HepG2 (cell line): Measurements from ENCODE around the gene STIM2. TPM values are rescaled to one million over a fixed set of nuclear protein-coding genes. Genes with fewer than 3 reads are reported as not detected.

Experiments used
- ATAC-seq: fragments of 200-7000 bp; cut with Tn5 transposase; 3 replicates; pipeline ENCODE4 v1.9.1; 2020; ENCODE audit warnings: mild to moderate bottlenecking, moderate library complexity
- BruUV-seq: library from RNA; stranded (reverse); fragments of 400-500 nt; replicated peaks from 2 replicates; lab custom pipeline; 2021; lab: Mats Ljungman, UMichigan
- CTCF ChIA-PET: fragments of 300-600 bp; formaldehyde crosslinking; extraction: SDS; loops from one replicate; lab custom pipeline; 2021; ENCODE audit warnings: low total read pairs, inconsistent platforms, low intra/inter-chr PET ratio; lab: Yijun Ruan, JAX
- POLR2A ChIA-PET: fragments of 350-600 bp; sonication (Branson Sonifier 250); formaldehyde crosslinking; loops from one replicate; lab custom pipeline; 2020; ENCODE audit warnings: antibody characterized with exemption, inconsistent platforms; lab: Yijun Ruan, JAX
- DNase-seq: peaks from one replicate; pipeline ENCODE4 v3.0.0-alpha.2; 2015; ENCODE audit warnings: low spot score
- FAIRE-seq: peaks from 3 replicates; lab custom pipeline; 2011; peaks lifted over from hg19 to GRCh38; lab: Jason Lieb, UNC
- H2AFZ ChIP-seq: one replicate; pipeline ENCODE4 v1.6.1; 2011; ENCODE audit warnings: low read length, inconsistent platforms
- H3K27ac ChIP-seq: fragments of 300-600 bp; 3 replicates; pipeline ENCODE4 v1.8.0; 2011; ENCODE audit warnings: mixed run types, mild to moderate bottlenecking, mixed read lengths, low read length, inconsistent platforms; ENCODE audit not compliant: insufficient read depth; ENCODE audit errors: extremely low read length
- H3K27me3 ChIP-seq, 2 experiments: fragments of 200-600 bp in 1 of 2; 2 replicates in 1 of 2; 3 replicates in 1 of 2; pipeline versions ENCODE4 v1.6.0 to v1.8.0; 2011; ENCODE audit warnings: low read length in 2 of 2, mild to moderate bottlenecking in 2 of 2, moderate library complexity in 2 of 2, inconsistent platforms in 1 of 2; ENCODE audit not compliant: insufficient read depth in 2 of 2, control insufficient read depth in 1 of 2
- H3K36me3 ChIP-seq, 2 experiments: fragments of 200-600 bp in 1 of 2; replicated peaks in 1 of 2; 2 replicates in 1 of 2; 3 replicates in 1 of 2; pipeline versions ENCODE4 v1.5.1 to v1.8.0; 2011; ENCODE audit warnings: low read length in 2 of 2, inconsistent platforms in 1 of 2; ENCODE audit not compliant: insufficient read depth in 2 of 2, control insufficient read depth in 1 of 2
- H3K4me1 ChIP-seq: 2 replicates; pipeline ENCODE4 v1.5.1; 2012; ENCODE audit warnings: low read length, inconsistent platforms; ENCODE audit not compliant: insufficient read depth
- H3K4me2 ChIP-seq: 2 replicates; pipeline ENCODE4 v1.6.0; 2011; ENCODE audit warnings: low read depth, low read length, inconsistent platforms
- H3K4me3 ChIP-seq, 3 experiments: fragments of 200-600 bp in 1 of 3; sonication (generic), shearing (Covaris generic) in 1 of 3; replicated peaks in 1 of 3; 2 replicates each; pipeline ENCODE4 v1.5.1; 2011 to 2016; ENCODE audit warnings: low read length in 3 of 3, inconsistent platforms in 2 of 3, low read depth in 2 of 3, mild to moderate bottlenecking in 2 of 3, control low read depth in 1 of 3, mixed read lengths in 1 of 3; ENCODE audit not compliant: insufficient read depth in 1 of 3
- H3K79me2 ChIP-seq: one replicate; pipeline ENCODE4 v1.6.1; 2011; ENCODE audit warnings: low read length, inconsistent platforms; ENCODE audit not compliant: insufficient read depth
- H3K9ac ChIP-seq: 2 replicates; pipeline ENCODE4 v1.6.0; 2011; ENCODE audit warnings: mild to moderate bottlenecking, low read depth, low read length, inconsistent platforms; ENCODE audit not compliant: insufficient read depth
- H3K9me3 ChIP-seq: 2 replicates; pipeline ENCODE4 v1.5.1; 2012; ENCODE audit warnings: mild to moderate bottlenecking, low read length
- H4K20me1 ChIP-seq: 2 replicates; pipeline ENCODE4 v1.6.0; 2011; ENCODE audit warnings: inconsistent platforms, mild to moderate bottlenecking, low read length, moderate library complexity; ENCODE audit not compliant: insufficient read depth
- AHR ChIP-seq: IDR thresholded peaks from 2 replicates; pipeline ENCODE4 v1.6.1; 2018; ENCODE audit warnings: missing genetic modification reagents, missing compliant biosample characterization
- ARNT ChIP-seq: fragments of 450-650 bp; IDR thresholded peaks from 2 replicates; pipeline ENCODE4 v1.6.1; 2017
- HNRNPLL ChIP-seq: fragments of 200-400 bp; formaldehyde crosslinking; IDR thresholded peaks from 2 replicates; pipeline ENCODE4 v1.6.1; 2017; ENCODE audit warnings: mild to moderate bottlenecking, low read depth, low read length; ENCODE audit not compliant: poor library complexity, severe bottlenecking
- JUNB ChIP-seq: sonication (generic); formaldehyde crosslinking; IDR thresholded peaks from 2 replicates; pipeline ENCODE4 v1.8.0; 2022; ENCODE audit warnings: missing genetic modification reagents, mild to moderate bottlenecking, borderline replicate concordance
- MTA3 ChIP-seq: sonication (generic); formaldehyde crosslinking; IDR thresholded peaks from 2 replicates; pipeline ENCODE4 v1.4.0; 2020; ENCODE audit warnings: missing genetic modification reagents
- POLR2A ChIP-seq, 2 experiments: IDR thresholded peaks; 2 replicates each; pipeline ENCODE4 v1.6.1; 2011; ENCODE audit warnings: low read depth in 2 of 2, low read length in 2 of 2, mild to moderate bottlenecking in 1 of 2, moderate library complexity in 1 of 2; ENCODE audit not compliant: insufficient read depth in 1 of 2
- PRMT3 ChIP-seq: sonication (generic); formaldehyde crosslinking; IDR thresholded peaks from 2 replicates; pipeline ENCODE4 v1.8.1; 2022; ENCODE audit warnings: low read depth, mild to moderate bottlenecking, moderate library complexity, missing genetic modification reagents, borderline replicate concordance
- RAD51 ChIP-seq: fragments of 450-650 bp; IDR thresholded peaks from 2 replicates; pipeline ENCODE4 v1.6.1; 2016; ENCODE audit warnings: borderline replicate concordance
- RARG ChIP-seq: sonication (generic); formaldehyde crosslinking; IDR thresholded peaks from 2 replicates; pipeline ENCODE4 v1.4.0; 2020; ENCODE audit warnings: low read depth, mild to moderate bottlenecking, missing genetic modification reagents
- SMARCC2 ChIP-seq: fragments of 450-650 bp; IDR thresholded peaks from 2 replicates; pipeline ENCODE4 v1.6.1; 2017; ENCODE audit warnings: antibody characterized with exemption, mild to moderate bottlenecking
- SMARCE1 ChIP-seq: fragments of 450-650 bp; IDR thresholded peaks from 2 replicates; pipeline ENCODE4 v1.6.1; 2017; ENCODE audit warnings: borderline replicate concordance
- SRF ChIP-seq: IDR thresholded peaks from 2 replicates; pipeline ENCODE4 v1.6.1; 2011; ENCODE audit warnings: mild to moderate bottlenecking, low read depth, low read length, moderate library complexity
- SSRP1 ChIP-seq: IDR thresholded peaks from 2 replicates; pipeline ENCODE4 v1.6.1; 2016; ENCODE audit warnings: control low read depth
- TBX2 ChIP-seq: sonication (generic); formaldehyde crosslinking; IDR thresholded peaks from 2 replicates; pipeline ENCODE4 v1.5.0; 2020; ENCODE audit warnings: missing genetic modification reagents, mild to moderate bottlenecking, borderline replicate concordance
- ZFY ChIP-seq: sonication (generic); formaldehyde crosslinking; IDR thresholded peaks from 2 replicates; pipeline ENCODE4 v1.4.0; 2020; ENCODE audit warnings: missing genetic modification reagents
- ZNF232 ChIP-seq: sonication (generic); formaldehyde crosslinking; IDR thresholded peaks from 2 replicates; pipeline ENCODE4 v1.4.0; 2020; ENCODE audit warnings: missing genetic modification reagents, borderline replicate concordance
- ZNF263 ChIP-seq: sonication (generic); formaldehyde crosslinking; IDR thresholded peaks from 2 replicates; pipeline ENCODE4 v1.4.0; 2020; ENCODE audit warnings: missing genetic modification reagents
- ZNF432 ChIP-seq: sonication (generic); formaldehyde crosslinking; IDR thresholded peaks from 2 replicates; pipeline ENCODE4 v1.5.0; 2020; ENCODE audit warnings: missing genetic modification reagents, mild to moderate bottlenecking, borderline replicate concordance
- ZNF572 ChIP-seq: sonication (generic); formaldehyde crosslinking; IDR thresholded peaks from 2 replicates; pipeline ENCODE4 v1.5.1; 2020; ENCODE audit warnings: mild to moderate bottlenecking, missing genetic modification reagents
- ZNF577 ChIP-seq: sonication (generic); formaldehyde crosslinking; IDR thresholded peaks from 2 replicates; pipeline ENCODE4 v1.4.0; 2020; ENCODE audit warnings: mild to moderate bottlenecking, low read depth, missing genetic modification reagents, borderline replicate concordance
- ZNF598 ChIP-seq: sonication (generic); formaldehyde crosslinking; IDR thresholded peaks from 2 replicates; pipeline ENCODE4 v1.5.1; 2020; ENCODE audit warnings: mild to moderate bottlenecking, missing genetic modification reagents, borderline replicate concordance
- ZNF615 ChIP-seq: sonication (generic); formaldehyde crosslinking; IDR thresholded peaks from 2 replicates; pipeline ENCODE4 v1.5.0; 2020; ENCODE audit warnings: mild to moderate bottlenecking, missing genetic modification reagents, borderline replicate concordance
- ZSCAN25 ChIP-seq: sonication (generic); formaldehyde crosslinking; IDR thresholded peaks from 2 replicates; pipeline ENCODE4 v1.8.0; 2022; ENCODE audit warnings: mild to moderate bottlenecking, missing genetic modification reagents
- ZSCAN30 ChIP-seq: sonication (generic); formaldehyde crosslinking; IDR thresholded peaks from 2 replicates; pipeline ENCODE4 v1.5.0; 2020; ENCODE audit warnings: mild to moderate bottlenecking, missing genetic modification reagents
- WGBS: methylation state at CpG from one replicate; pipeline ENCODE4 v1.1.6; 2017; ENCODE audit warnings: low lambda C conversion rate; 5-methylcytosine and 5-hydroxymethylcytosine counted together
- in situ Hi-C: cut with HindIII; loops from 2 replicates; pipeline ENCODE4 v1.10.0; 2017; ENCODE audit warnings: low pct_unique_long_range_greater_than_20kb; ENCODE audit not compliant: extremely low pct_ligation_motif_present
- intact Hi-C: fragments of 100-400 bp; cut with micrococcal nuclease; formaldehyde crosslinking; loops from one replicate; pipeline ENCODE4 v1.10.0; 2022; ENCODE audit not compliant: unreplicated experiment
- polyA plus RNA-seq, 8 experiments: library from polyadenylated mRNA; depleted of rRNA in 3 of 8; stranded (reverse) in 7 of 8; unstranded in 1 of 8; fragments of >200 nt; fragmentation: Illumina TruSeq in 4 of 8; extraction: Trizol in 4 of 8; gene quantifications; 2 replicates each; pipeline versions ENCODE4 v1.2.1 to v1.2.3, GENCODE V29; 2011 to 2016; ENCODE audit warnings: low read depth in 4 of 8, missing spikeins in 1 of 8, mixed read lengths in 1 of 8; ENCODE audit not compliant: insufficient read depth in 1 of 8
- total RNA-seq, 5 experiments: library from RNA; depleted of rRNA; stranded (reverse); fragments of >200 nt; fragmentation: Illumina TruSeq; extraction: Trizol; gene quantifications; 2 replicates each; pipeline ENCODE4 v1.2.3, GENCODE V29; 2016; ENCODE audit warnings: low read depth in 1 of 5
- TF ChIP-seq, protein P1 (sequence below): sonication (generic); formaldehyde crosslinking; IDR thresholded peaks from 2 replicates; pipeline ENCODE4 v1.4.0; 2020; ENCODE audit warnings: missing genetic modification reagents
- TF ChIP-seq, protein P2 (sequence below): sonication (generic); formaldehyde crosslinking; IDR thresholded peaks from 2 replicates; pipeline ENCODE4 v1.5.0; 2020; ENCODE audit warnings: missing genetic modification reagents

Gene STIM2
- total and polyA plus RNA-seq, 2 of the 13 experiments (the other 11 are each of a cell fraction or from before 2014, with no cell fraction given) = 19.3 to 19.4 TPM

DNA sequence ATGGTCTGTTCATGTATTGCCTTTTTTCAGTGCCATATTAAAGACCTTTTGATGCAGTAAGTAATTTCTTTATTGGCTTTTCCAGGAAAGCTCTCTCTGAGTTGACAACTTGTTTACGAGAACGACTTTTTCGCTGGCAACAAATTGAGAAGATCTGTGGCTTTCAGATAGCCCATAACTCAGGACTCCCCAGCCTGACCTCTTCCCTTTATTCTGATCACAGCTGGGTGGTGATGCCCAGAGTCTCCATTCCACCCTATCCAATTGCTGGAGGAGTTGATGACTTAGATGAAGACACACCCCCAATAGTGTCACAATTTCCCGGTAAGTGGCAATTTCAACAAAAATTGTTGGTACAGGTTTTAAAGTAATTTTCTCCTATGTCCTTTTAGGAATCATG, 148.0 kb downstream of the STIM2 start:
- no peaks in the 10 kb centered on the region for H3K27me3 ChIP-seq

DNA sequence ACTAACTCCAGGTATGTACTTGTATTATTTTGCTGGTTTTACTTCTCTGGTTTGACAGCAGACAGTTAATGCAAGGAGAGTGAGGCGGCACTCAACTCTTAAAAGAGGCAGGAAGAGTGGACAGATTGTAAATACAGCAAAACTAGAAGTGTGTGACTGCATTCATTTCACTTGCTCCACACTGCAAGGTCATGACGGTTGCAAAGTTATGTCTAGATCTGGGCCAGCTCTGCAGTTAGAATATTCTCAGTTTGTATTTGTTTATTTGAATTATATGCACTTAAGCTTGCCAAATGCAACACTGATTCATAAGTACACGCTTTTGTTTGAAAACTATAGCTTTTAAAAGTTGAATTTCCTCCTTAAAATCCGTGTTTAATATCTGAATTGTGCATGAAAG, 148.9 kb downstream of the STIM2 start:
- Histone ChIP-seq H4K20me1 (no peaks in the 10 kb centered on the region), H3K36me3 (peaks cover 0 to 3% of the 10 kb centered on the region in 2 experiments; a peak in 2 of 5 replicates), H3K4me1 (no peaks in the 10 kb centered on the region), H3K9ac (no peak overlapping the region), H3K4me2 (no peak overlapping the region), H3K4me3 (no peak overlapping the region), H3K79me2 (no peaks in the 10 kb centered on the region), H2AFZ (no peak overlapping the region), H3K27me3 (no peaks in the 10 kb centered on the region), H3K9me3 (no peaks in the 10 kb centered on the region), H3K27ac (no peak overlapping the region)
- ChIA-PET CTCF (interaction anchor here (1.1 to 1.9 kb wide), 2 partner anchors 536 to 550 kb away, joined by 3 to 9 read pairs; no protein-coding TSS in a partner anchor), POLR2A (no interaction called here)
- WGBS = 80% methylated on average over 4 of the region's 4 CpGs
- intact Hi-C loops = no loop called here
- DNase-seq (no peak), ATAC-seq (no peak), FAIRE-seq (no peak)
- BruUV-seq = no TSS peak
- in situ Hi-C loops = loop anchor here (25.0 kb wide), 1 partner anchor 222 kb away; no protein-coding TSS in a partner anchor
- TF ChIP-seq HNRNPLL = no peak
- no peak for TF ChIP-seq SRF
- TF ChIP-seq ZFY (CRISPR knock-in tag) = no peak
- TF ChIP-seq, protein P1, sequence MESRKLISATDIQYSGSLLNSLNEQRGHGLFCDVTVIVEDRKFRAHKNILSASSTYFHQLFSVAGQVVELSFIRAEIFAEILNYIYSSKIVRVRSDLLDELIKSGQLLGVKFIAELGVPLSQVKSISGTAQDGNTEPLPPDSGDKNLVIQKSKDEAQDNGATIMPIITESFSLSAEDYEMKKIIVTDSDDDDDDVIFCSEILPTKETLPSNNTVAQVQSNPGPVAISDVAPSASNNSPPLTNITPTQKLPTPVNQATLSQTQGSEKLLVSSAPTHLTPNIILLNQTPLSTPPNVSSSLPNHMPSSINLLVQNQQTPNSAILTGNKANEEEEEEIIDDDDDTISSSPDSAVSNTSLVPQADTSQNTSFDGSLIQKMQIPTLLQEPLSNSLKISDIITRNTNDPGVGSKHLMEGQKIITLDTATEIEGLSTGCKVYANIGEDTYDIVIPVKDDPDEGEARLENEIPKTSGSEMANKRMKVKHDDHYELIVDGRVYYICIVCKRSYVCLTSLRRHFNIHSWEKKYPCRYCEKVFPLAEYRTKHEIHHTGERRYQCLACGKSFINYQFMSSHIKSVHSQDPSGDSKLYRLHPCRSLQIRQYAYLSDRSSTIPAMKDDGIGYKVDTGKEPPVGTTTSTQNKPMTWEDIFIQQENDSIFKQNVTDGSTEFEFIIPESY = no peak
- no peak for TF ChIP-seq RAD51
- TF ChIP-seq ZSCAN30 (CRISPR knock-in tag) = no peak
- TF ChIP-seq TBX2 (CRISPR knock-in tag) = no peak
- TF ChIP-seq SMARCE1 = no peak
- TF ChIP-seq RARG = no peak

More for the DNA sequence above, 148.0 kb downstream of the STIM2 start:
- Histone ChIP-seq H4K20me1 (no peaks in the 10 kb centered on the region), H2AFZ (no peak overlapping the region), H3K4me2 (no peak overlapping the region), H3K27ac (no peak overlapping the region), H3K9ac (no peak overlapping the region), H3K79me2 (no peaks in the 10 kb centered on the region), H3K4me3 (no peak overlapping the region), H3K36me3 (peaks cover 0 to 3% of the 10 kb centered on the region in 2 experiments; a peak in 2 of 5 replicates), H3K4me1 (no peaks in the 10 kb centered on the region), H3K9me3 (no peaks in the 10 kb centered on the region)
- ChIA-PET POLR2A (no interaction called here), CTCF (no interaction called here)
- DNase-seq = no peak
- intact Hi-C loops = no loop called here
- FAIRE-seq = no peak
- no peak for TF ChIP-seq ZNF615
- TF ChIP-seq JUNB (CRISPR knock-in tag) = no peak
- no peak for TF ChIP-seq ZNF432 (CRISPR knock-in tag)
- TF ChIP-seq, protein P2, sequence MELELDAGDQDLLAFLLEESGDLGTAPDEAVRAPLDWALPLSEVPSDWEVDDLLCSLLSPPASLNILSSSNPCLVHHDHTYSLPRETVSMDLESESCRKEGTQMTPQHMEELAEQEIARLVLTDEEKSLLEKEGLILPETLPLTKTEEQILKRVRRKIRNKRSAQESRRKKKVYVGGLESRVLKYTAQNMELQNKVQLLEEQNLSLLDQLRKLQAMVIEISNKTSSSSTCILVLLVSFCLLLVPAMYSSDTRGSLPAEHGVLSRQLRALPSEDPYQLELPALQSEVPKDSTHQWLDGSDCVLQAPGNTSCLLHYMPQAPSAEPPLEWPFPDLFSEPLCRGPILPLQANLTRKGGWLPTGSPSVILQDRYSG (CRISPR knock-in tag) = no peak
- TF ChIP-seq ZSCAN25 (CRISPR knock-in tag) = no peak
- no peak for TF ChIP-seq ZNF598 (CRISPR knock-in tag)
- no peak for TF ChIP-seq MTA3 (CRISPR knock-in tag)
- TF ChIP-seq SMARCC2 = no peak
- TF ChIP-seq ARNT = no peak
- no peak for TF ChIP-seq ZNF577 (CRISPR knock-in tag)
- no peak for TF ChIP-seq AHR (CRISPR knock-in tag)
- TF ChIP-seq SSRP1 (CRISPR knock-in tag) = no peak
- no peak for TF ChIP-seq POLR2A (IDR thresholded peaks at IDR 0.05; ENCODE audit: insufficient read depth in 1 of 2, low read depth in 2 of 2, low read length in 2 of 2)
- TF ChIP-seq PRMT3 (CRISPR knock-in tag) = no peak
- TF ChIP-seq ZNF232 (CRISPR knock-in tag) = no peak
- TF ChIP-seq ZNF572 (CRISPR knock-in tag) = no peak
- TF ChIP-seq ZNF263 (CRISPR knock-in tag) = no peak
- over 99% methylated on average over 4 of the region's 4 CpGs for WGBS
- in situ Hi-C loops = loop anchor here (25.0 kb wide), 1 partner anchor 221 kb away; no protein-coding TSS in a partner anchor
- BruUV-seq = no TSS peak
- no peak for ATAC-seq
